PC-3 (cell line): ENCODE measurements around the gene PSMB7. TPM values are rescaled to one million over a fixed set of nuclear protein-coding genes. Genes with fewer than 3 reads are reported as not detected.

Experiments
- ATAC-seq: fragments of 200-7000 bp; cut with Tn5 transposase; 2 replicates; pipeline ENCODE4 v1.9.1; 2020; ENCODE audit warnings: mild to moderate bottlenecking, moderate library complexity
- BruUV-seq: library from RNA; stranded (reverse); fragments of 400-500 nt; replicated peaks from 2 replicates; lab custom pipeline; 2021; lab: Mats Ljungman, UMichigan
- CTCF ChIA-PET: fragments of 300-600 bp; sonication (Branson Sonifier 250); formaldehyde crosslinking; loops from one replicate; lab custom pipeline; 2022; ENCODE audit warnings: antibody characterized with exemption; lab: Charles Lee
- POLR2A ChIA-PET: fragments of 300-600 bp; sonication (Branson Sonifier 250); formaldehyde crosslinking; loops from one replicate; lab custom pipeline; 2022; ENCODE audit warnings: antibody characterized with exemption; ENCODE audit not compliant: unreplicated experiment; lab: Charles Lee
- DNase-seq: peaks from one replicate; pipeline ENCODE4 v3.0.0-alpha.2; 2015
- H2AFZ ChIP-seq: fragments of 300-600 bp; sonication (generic); 2 replicates; pipeline ENCODE4 v1.6.0; 2016; ENCODE audit warnings: antibody characterized with exemption, low read length
- H3F3A ChIP-seq: fragments of 300-600 bp; sonication (generic); one replicate; pipeline ENCODE4 v1.6.0; 2017; ENCODE audit warnings: antibody characterized with exemption, low read length, control low read depth, mild to moderate bottlenecking; ENCODE audit not compliant: unreplicated experiment
- H3K27ac ChIP-seq: fragments of 300-600 bp; sonication (generic); 2 replicates; pipeline ENCODE4 v1.5.1; 2016; ENCODE audit warnings: mild to moderate bottlenecking, low read length
- H3K27me3 ChIP-seq: fragments of 300-600 bp; sonication (generic); 2 replicates; pipeline ENCODE4 v1.6.1; 2016; ENCODE audit warnings: low read length, mixed read lengths
- H3K36me3 ChIP-seq: fragments of 300-600 bp; sonication (generic); 2 replicates; pipeline ENCODE4 v1.6.1; 2016; ENCODE audit warnings: low read depth, mixed run types, low read length, mixed read lengths
- H3K4me1 ChIP-seq: fragments of 300-600 bp; sonication (generic); 2 replicates; pipeline ENCODE4 v1.5.1; 2016; ENCODE audit warnings: low read length; ENCODE audit not compliant: insufficient read depth
- H3K4me2 ChIP-seq: fragments of 300-600 bp; sonication (generic); 2 replicates; pipeline ENCODE4 v1.6.0; 2016; ENCODE audit warnings: low read length
- H3K4me3 ChIP-seq: fragments of 300-600 bp; sonication (generic); 2 replicates; pipeline ENCODE4 v1.5.1; 2016; ENCODE audit warnings: mild to moderate bottlenecking, low read length, mixed read lengths
- H3K79me2 ChIP-seq: fragments of 300-600 bp; sonication (generic); 2 replicates; pipeline ENCODE4 v1.6.1; 2017; ENCODE audit warnings: low read length, mixed read lengths
- H3K9ac ChIP-seq: fragments of 300-600 bp; sonication (generic); 2 replicates; pipeline ENCODE4 v1.6.0; 2016; ENCODE audit warnings: mild to moderate bottlenecking, low read length
- H3K9me2 ChIP-seq: fragments of 300-600 bp; sonication (generic); replicated peaks from 2 replicates; pipeline ENCODE4 v1.6.1; 2016; ENCODE audit warnings: mixed run types, low read length, mixed read lengths
- H3K9me3 ChIP-seq: fragments of 300-600 bp; sonication (generic); 2 replicates; pipeline ENCODE4 v1.6.1; 2016; ENCODE audit warnings: low read length, mixed read lengths
- H4K20me1 ChIP-seq: fragments of 300-600 bp; sonication (generic); 2 replicates; pipeline ENCODE4 v1.6.1; 2016; ENCODE audit warnings: low read length, mixed read lengths
- EZH2 ChIP-seq: fragments of 300-600 bp; sonication (generic); IDR thresholded peaks from one replicate; pipeline ENCODE4 v1.6.1; 2017; ENCODE audit warnings: antibody characterized with exemption, mild to moderate bottlenecking, low read length; ENCODE audit not compliant: unreplicated experiment
- EZH2phosphoT487 ChIP-seq: fragments of 300-600 bp; sonication (generic); IDR thresholded peaks from 2 replicates; pipeline ENCODE4 v1.6.1; 2018; ENCODE audit warnings: mild to moderate bottlenecking, antibody characterized with exemption, low read length, borderline replicate concordance
- intact Hi-C: fragments of 100-400 bp; cut with micrococcal nuclease; formaldehyde crosslinking; loops from 2 replicates; pipeline ENCODE4 v1.9.0; 2023
- total RNA-seq: library from RNA; depleted of rRNA; stranded (reverse); fragments of >200 nt; gene quantifications from 2 replicates; pipeline ENCODE4 v1.2.3, GENCODE V29; 2014
- TF ChIP-seq, protein P1 (sequence below): fragments of 300-600 bp; sonication (generic); conservative IDR thresholded peaks from 2 replicates; pipeline ENCODE4 v1.5.1; 2017; ENCODE audit warnings: antibody characterized with exemption, low read depth, mild to moderate bottlenecking, low read length

PSMB7 gene
- total RNA-seq, 1 experiment from 2014 or later, result 372 TPM

GRCh38 chr9:124439686-124440243 is 24.5 kb upstream of the PSMB7 start:
- Histone ChIP-seq H3K36me3 (no peaks in the 10 kb centered on the region), H3K9me3 (no peaks in the 10 kb centered on the region), H3K4me3 (no peak overlapping the region), H3K9ac (no peak overlapping the region), H2AFZ (no peak overlapping the region), H3K9me2 (no peaks in the 10 kb centered on the region), H3F3A (no peaks in the 10 kb centered on the region), H3K4me1 (no peaks in the 10 kb centered on the region), H3K4me2 (no peak overlapping the region), H3K27me3 (no peaks in the 10 kb centered on the region), H4K20me1 (no peaks in the 10 kb centered on the region), H3K27ac (no peak overlapping the region), H3K79me2 (no peaks in the 10 kb centered on the region)
- no TSS peak for BruUV-seq
- ATAC-seq, result no peak
- DNase-seq, result no peak
- TF ChIP-seq EZH2, result no peak
- TF ChIP-seq, protein P1, sequence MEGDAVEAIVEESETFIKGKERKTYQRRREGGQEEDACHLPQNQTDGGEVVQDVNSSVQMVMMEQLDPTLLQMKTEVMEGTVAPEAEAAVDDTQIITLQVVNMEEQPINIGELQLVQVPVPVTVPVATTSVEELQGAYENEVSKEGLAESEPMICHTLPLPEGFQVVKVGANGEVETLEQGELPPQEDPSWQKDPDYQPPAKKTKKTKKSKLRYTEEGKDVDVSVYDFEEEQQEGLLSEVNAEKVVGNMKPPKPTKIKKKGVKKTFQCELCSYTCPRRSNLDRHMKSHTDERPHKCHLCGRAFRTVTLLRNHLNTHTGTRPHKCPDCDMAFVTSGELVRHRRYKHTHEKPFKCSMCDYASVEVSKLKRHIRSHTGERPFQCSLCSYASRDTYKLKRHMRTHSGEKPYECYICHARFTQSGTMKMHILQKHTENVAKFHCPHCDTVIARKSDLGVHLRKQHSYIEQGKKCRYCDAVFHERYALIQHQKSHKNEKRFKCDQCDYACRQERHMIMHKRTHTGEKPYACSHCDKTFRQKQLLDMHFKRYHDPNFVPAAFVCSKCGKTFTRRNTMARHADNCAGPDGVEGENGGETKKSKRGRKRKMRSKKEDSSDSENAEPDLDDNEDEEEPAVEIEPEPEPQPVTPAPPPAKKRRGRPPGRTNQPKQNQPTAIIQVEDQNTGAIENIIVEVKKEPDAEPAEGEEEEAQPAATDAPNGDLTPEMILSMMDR, result no peak
- TF ChIP-seq EZH2phosphoT487, result no peak
- intact Hi-C loops, result no loop called here
- ChIA-PET CTCF (no interaction called here), POLR2A (no interaction called here)

GRCh38 chr9:124439086-124439485 is 23.8 kb upstream of the PSMB7 start:
- no peak for ATAC-seq
- Histone ChIP-seq H3K4me3 (no peak overlapping the region), H3K36me3 (no peaks in the 10 kb centered on the region), H2AFZ (no peak overlapping the region), H3K27ac (no peak overlapping the region), H3K27me3 (no peaks in the 10 kb centered on the region), H3K4me1 (no peaks in the 10 kb centered on the region), H4K20me1 (no peaks in the 10 kb centered on the region), H3K9me3 (no peaks in the 10 kb centered on the region), H3F3A (no peaks in the 10 kb centered on the region), H3K9ac (no peak overlapping the region), H3K4me2 (no peak overlapping the region), H3K9me2 (no peaks in the 10 kb centered on the region), H3K79me2 (no peaks in the 10 kb centered on the region)
- BruUV-seq, result no TSS peak
- intact Hi-C loops, result no loop called here
- ChIA-PET POLR2A (no interaction called here), CTCF (no interaction called here)
- DNase-seq, result no peak
- TF ChIP-seq EZH2 (no peak), EZH2phosphoT487 (no peak)
- TF ChIP-seq, protein P1, result no peak

DNA sequence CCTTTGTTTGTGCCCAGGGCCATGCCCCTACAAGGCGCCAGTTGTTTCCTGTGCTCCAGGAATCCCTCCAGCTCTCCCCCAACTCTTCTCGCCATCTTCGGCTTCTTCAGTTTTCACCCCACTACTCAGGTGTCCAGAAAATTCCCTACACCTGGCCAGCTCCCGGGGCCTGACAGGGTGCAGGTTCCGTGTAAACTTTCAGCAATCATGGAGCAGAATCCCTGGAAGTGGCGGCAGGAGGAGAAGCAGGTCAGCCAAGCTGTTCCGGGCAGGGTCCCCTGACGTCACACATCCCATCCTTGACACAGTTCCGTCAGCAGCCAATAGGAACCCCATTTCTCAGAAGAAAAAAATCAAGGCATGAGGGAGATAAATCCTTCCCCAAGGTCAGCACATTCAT is 22.8 kb upstream of the PSMB7 start:
- no TSS peak for BruUV-seq
- Histone ChIP-seq H3K9me2 (no peaks in the 10 kb centered on the region), H3K79me2 (no peaks in the 10 kb centered on the region), H3K9me3 (no peaks in the 10 kb centered on the region), H3K27ac (no peak overlapping the region), H3K4me2 (no peak overlapping the region), H3F3A (no peaks in the 10 kb centered on the region), H3K27me3 (no peaks in the 10 kb centered on the region), H3K4me3 (no peak overlapping the region), H3K36me3 (no peaks in the 10 kb centered on the region), H4K20me1 (no peaks in the 10 kb centered on the region), H2AFZ (no peak overlapping the region), H3K9ac (no peak overlapping the region), H3K4me1 (no peaks in the 10 kb centered on the region)
- ChIA-PET POLR2A (no interaction called here), CTCF (no interaction called here)
- DNase-seq (no peak), ATAC-seq (no peak)
- no peak for TF ChIP-seq EZH2phosphoT487
- TF ChIP-seq, protein P1, result no peak
- no peak for TF ChIP-seq EZH2
- intact Hi-C loops, result no loop called here
